Measurements from ENCODE around the gene PTPN2.

Gene PTPN2

GRCh38 chr18:12811191-12811950 lies 72.7 kb downstream of the PTPN2 start:
- Histone ChIP-seq H3K36me3 (ENCODE audit: control insufficient read depth in 2 of 2, insufficient read depth in 1 of 2, low read length in 2 of 2) (peaks cover 10 to 12% of the 10 kb centered on the region in 2 experiments), H3K27ac (ENCODE audit: extremely low read depth, low read depth, low read length) (no peak overlapping the region), H3K4me3 (ENCODE audit: low read depth, low read length) (no peak overlapping the region), H3K9me3 (ENCODE audit: control insufficient read depth, insufficient read depth, low read depth, low read length) (no peaks in the 10 kb centered on the region), H3K4me1 (ENCODE audit: control insufficient read depth, insufficient read depth, low read length) (no peaks in the 10 kb centered on the region)
- TF ChIP-seq ZNF239 (tag by site-specific recombination; IDR thresholded peaks at IDR 0.05) (no peak), ZNF391 (tag by site-specific recombination; IDR thresholded peaks at IDR 0.05; ENCODE audit: borderline replicate concordance, low read depth) (no peak), ZSCAN30 (tag by site-specific recombination; IDR thresholded peaks at IDR 0.05) (no peak), ZNF19 (tag by site-specific recombination; IDR thresholded peaks at IDR 0.05; ENCODE audit: low read depth) (no peak), ZNF518A (tag by site-specific recombination; conservative IDR thresholded peaks at IDR 0.05; ENCODE audit: low read depth) (no peak), SCRT1 (tag by site-specific recombination; IDR thresholded peaks at IDR 0.05; ENCODE audit: borderline replicate concordance) (no peak), PRDM2 (tag by site-specific recombination; IDR thresholded peaks at IDR 0.05; ENCODE audit: borderline replicate concordance) (no peak), GLI4 (tag by site-specific recombination; IDR thresholded peaks at IDR 0.05) (no peak), HOXD13 (CRISPR knock-in tag; IDR thresholded peaks at IDR 0.05; ENCODE audit: borderline replicate concordance) (no peak), OSR2 (tag by site-specific recombination; IDR thresholded peaks at IDR 0.05) (no peak), ZNF202 (tag by site-specific recombination; IDR thresholded peaks at IDR 0.05; ENCODE audit: borderline replicate concordance) (no peak), ZFHX2 (tag by site-specific recombination; conservative IDR thresholded peaks at IDR 0.05) (no peak), ZBTB8A (tag by site-specific recombination; IDR thresholded peaks at IDR 0.05) (no peak), BCL11B (tag by site-specific recombination; IDR thresholded peaks at IDR 0.05; ENCODE audit: low read depth) (no peak), ZNF76 (tag by site-specific recombination; IDR thresholded peaks at IDR 0.05; ENCODE audit: borderline replicate concordance, low read depth) (no peak)
- POLR2A ChIA-PET: no interaction called here
- CTCF ChIA-PET: interaction anchor here (0.7 kb wide), 1 partner anchor 88 kb away, joined by 3 read pairs; no protein-coding TSS in a partner anchor
